ENCODE results near the gene USP46.

- TF ChIP-seq CTCF (conservative IDR thresholded peaks at IDR 0.05; ENCODE audit: low read length) (no peak), EZH2phosphoT487 (IDR thresholded peaks at IDR 0.05; ENCODE audit: borderline replicate concordance) (no peak)
Measured at GRCh38 chr4:52573551-52573950, 85.5 kb downstream of the USP46 start.
